ENCODE results near the gene SEMA5A.

SEMA5A gene

GRCh38 chr5:9567039-9567438 lies 21.2 kb upstream of the SEMA5A start:
- H2AFZ ChIP-seq: no peak overlapping the region
- no peaks in the 10 kb centered on the region for H3K36me3 ChIP-seq (ENCODE audit: control insufficient read depth, insufficient read depth, low read length)
- no peaks in the 10 kb centered on the region for H3K4me1 ChIP-seq
- H3K79me2 ChIP-seq: no peaks in the 10 kb centered on the region
- H3K4me2 ChIP-seq (ENCODE audit: low read length): no peak overlapping the region
- no peak overlapping the region for H3K9ac ChIP-seq
- H3K4me3 ChIP-seq (ENCODE audit: low read depth, low read length): no peak overlapping the region
- H3K27ac ChIP-seq: no peak overlapping the region
- H3K9me3 ChIP-seq (ENCODE audit: control insufficient read depth, low read length): no peaks in the 10 kb centered on the region
- no peak for TF ChIP-seq CTCF (IDR thresholded peaks at IDR 0.05)
- no peaks in the 10 kb centered on the region for H3K27me3 ChIP-seq (ENCODE audit: control insufficient read depth, insufficient read depth, low read length)

GRCh38 chr5:9564752-9565151 lies 18.9 kb upstream of the SEMA5A start:
- no peak overlapping the region for H3K4me2 ChIP-seq (ENCODE audit: low read length)
- no peaks in the 10 kb centered on the region for H3K4me1 ChIP-seq
- TF ChIP-seq CTCF (IDR thresholded peaks at IDR 0.05): no peak
- H3K27me3 ChIP-seq (ENCODE audit: control insufficient read depth, insufficient read depth, low read length): no peaks in the 10 kb centered on the region
- H3K79me2 ChIP-seq: no peaks in the 10 kb centered on the region
- no peak overlapping the region for H3K4me3 ChIP-seq (ENCODE audit: low read depth, low read length)
- H3K36me3 ChIP-seq (ENCODE audit: control insufficient read depth, insufficient read depth, low read length): no peaks in the 10 kb centered on the region
- no peak overlapping the region for H3K9ac ChIP-seq
- H3K27ac ChIP-seq: no peak overlapping the region
- H2AFZ ChIP-seq: no peak overlapping the region
- H3K9me3 ChIP-seq (ENCODE audit: control insufficient read depth, low read length): no peaks in the 10 kb centered on the region

- no peak for TF ChIP-seq CTCF (IDR thresholded peaks at IDR 0.05)
- no peaks in the 10 kb centered on the region for H3K4me1 ChIP-seq
- no peak overlapping the region for H3K27ac ChIP-seq
- H3K9me3 ChIP-seq (ENCODE audit: control insufficient read depth, low read length): no peaks in the 10 kb centered on the region
- H3K36me3 ChIP-seq (ENCODE audit: control insufficient read depth, insufficient read depth, low read length): no peaks in the 10 kb centered on the region
- no peak overlapping the region for H3K4me2 ChIP-seq (ENCODE audit: low read length)
- H3K9ac ChIP-seq: no peak overlapping the region
- H3K79me2 ChIP-seq: no peaks in the 10 kb centered on the region
- H2AFZ ChIP-seq: no peak overlapping the region
- no peak overlapping the region for H3K4me3 ChIP-seq (ENCODE audit: low read depth, low read length)
- no peaks in the 10 kb centered on the region for H3K27me3 ChIP-seq (ENCODE audit: control insufficient read depth, insufficient read depth, low read length)
These were observed 16.3 kb upstream of the SEMA5A start for GRCh38 chr5:9562141-9562540.

GRCh38 chr5:9559965-9560364 lies 14.1 kb upstream of the SEMA5A start:
- Histone ChIP-seq H3K9ac (no peak overlapping the region), H3K9me3 (ENCODE audit: control insufficient read depth, low read length) (no peaks in the 10 kb centered on the region), H2AFZ (no peak overlapping the region), H3K4me1 (no peaks in the 10 kb centered on the region), H3K27ac (no peak overlapping the region), H3K36me3 (ENCODE audit: control insufficient read depth, insufficient read depth, low read length) (no peaks in the 10 kb centered on the region), H3K27me3 (ENCODE audit: control insufficient read depth, insufficient read depth, low read length) (no peaks in the 10 kb centered on the region), H3K4me3 (ENCODE audit: low read depth, low read length) (no peak overlapping the region), H3K79me2 (no peaks in the 10 kb centered on the region), H3K4me2 (ENCODE audit: low read length) (no peak overlapping the region)
- no peak for TF ChIP-seq CTCF (IDR thresholded peaks at IDR 0.05)

- no peaks in the 10 kb centered on the region for H3K9me3 ChIP-seq (ENCODE audit: control insufficient read depth, low read length)
These were observed 12.6 kb upstream of the SEMA5A start for GRCh38 chr5:9558319-9558965.

More at GRCh38 chr5:9558319-9558965, 12.6 kb upstream of the SEMA5A start:
- Histone ChIP-seq H3K4me1 (no peaks in the 10 kb centered on the region), H3K9ac (no peak overlapping the region), H3K36me3 (ENCODE audit: control insufficient read depth, insufficient read depth, low read length) (no peaks in the 10 kb centered on the region), H3K27me3 (ENCODE audit: control insufficient read depth, insufficient read depth, low read length) (no peaks in the 10 kb centered on the region), H3K4me3 (ENCODE audit: low read depth, low read length) (no peak overlapping the region), H3K4me2 (ENCODE audit: low read length) (no peak overlapping the region), H3K79me2 (no peaks in the 10 kb centered on the region), H2AFZ (no peak overlapping the region), H3K27ac (no peak overlapping the region)
- TF ChIP-seq CTCF (IDR thresholded peaks at IDR 0.05): no peak
